Measurements from ENCODE around the gene USP19.

- no peak for TF ChIP-seq CTCF (IDR thresholded peaks at IDR 0.05; ENCODE audit: low read length)
- no peak for TF ChIP-seq EZH2 (optimal IDR thresholded peaks at IDR 0.05; ENCODE audit: low read depth, low read length)
- TF ChIP-seq EZH2phosphoT487 (IDR thresholded peaks at IDR 0.05; ENCODE audit: low read length), result no peak
Measured at GRCh38 chr3:49121132-49121736, 611 bp upstream of the USP19 start.

Data from MM.1S (cell line).